Endothelial cell of umbilical vein (primary cell): Measurements from ENCODE around the gene TADA2B.

ENCODE experiments used
- CTCF ChIP-seq, 2 donors: IDR thresholded peaks; 1 replicate in 1 of 2; 2 replicates in 1 of 2; pipeline ENCODE4 v1.5.1; 2011; ENCODE audit warnings: low read length in 2 of 2, mild to moderate bottlenecking in 2 of 2, moderate library complexity in 2 of 2, control low read depth in 1 of 2, inconsistent platforms in 1 of 2, low read depth in 1 of 2; ENCODE audit not compliant: insufficient read depth in 1 of 2; ENCODE audit errors: extremely low read depth in 1 of 2
- MYC ChIP-seq: IDR thresholded peaks from one replicate; pipeline ENCODE4 v1.6.1; 2011; ENCODE audit warnings: mild to moderate bottlenecking, low read depth, low read length
- POLR2A ChIP-seq: IDR thresholded peaks from 2 replicates; pipeline ENCODE4 v1.6.1; 2012; ENCODE audit warnings: low read depth, mild to moderate bottlenecking, control low read depth, low read length
- POLR2AphosphoS5 ChIP-seq: IDR thresholded peaks from 2 replicates; pipeline ENCODE4 v1.6.1; 2012; ENCODE audit warnings: low read depth, mild to moderate bottlenecking, control low read depth, low read length, moderate library complexity; ENCODE audit not compliant: insufficient read depth

DNA sequence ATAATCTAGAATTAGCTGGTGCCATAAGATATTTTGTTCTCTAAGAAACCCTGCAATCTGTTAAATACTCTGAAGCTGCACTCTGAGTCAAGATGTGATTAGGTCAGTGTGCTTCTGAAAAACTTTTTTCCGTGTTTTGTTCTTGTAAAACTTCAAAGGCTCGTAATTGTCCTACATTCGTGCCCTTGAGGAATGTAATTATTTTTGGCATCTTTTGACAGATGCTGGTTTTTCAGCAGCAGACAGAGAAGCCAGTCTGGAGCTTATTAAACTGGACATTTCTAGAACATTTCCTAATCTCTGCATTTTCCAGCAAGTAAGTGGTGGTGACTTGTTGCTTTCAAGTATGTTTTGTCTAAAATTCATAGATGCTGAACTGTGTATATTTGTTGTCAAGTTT is 36.8 kb upstream of the TADA2B start:
- no peak for TF ChIP-seq POLR2AphosphoS5
- TF ChIP-seq CTCF (IDR thresholded peaks at IDR 0.05; ENCODE audit: extremely low read depth in 1 of 2, insufficient read depth in 1 of 2, low read depth in 1 of 2, low read length in 2 of 2) = no peak
- TF ChIP-seq MYC = no peak
- TF ChIP-seq POLR2A = no peak
